ENCODE results near the gene DNM3.

GRCh38 chr1:172455451-172455850, 614.2 kb downstream of the DNM3 start:
- no peak for TF ChIP-seq CTCF (IDR thresholded peaks at IDR 0.05; ENCODE audit: insufficient read depth, low read depth, low read length)
- no peak for TF ChIP-seq EZH2 (IDR thresholded peaks at IDR 0.05; ENCODE audit: insufficient read depth, low read length)
